SK-N-SH treated with all-trans-retinoic acid at 6 μM for 48 hours (cell line): ENCODE measurements around the gene TMEM183A.

ENCODE experiments used
- ATAC-seq: fragments of 200-7000 bp; cut with Tn5 transposase; 3 replicates; pipeline ENCODE4 v1.9.1; 2020; ENCODE audit warnings: mild to moderate bottlenecking, moderate library complexity
- ARNTL ChIP-seq: fragments of 450-650 bp; formaldehyde crosslinking; IDR thresholded peaks from 2 replicates; pipeline ENCODE4 v1.5.0; 2020; ENCODE audit warnings: low read depth, mild to moderate bottlenecking, moderate library complexity, borderline replicate concordance
- BACH2 ChIP-seq: fragments of 250-450 bp; sonication (Bioruptor Pico); IDR thresholded peaks from 2 replicates; pipeline ENCODE4 v1.9.0; 2021; ENCODE audit warnings: mild to moderate bottlenecking, borderline replicate concordance
- CSDC2 ChIP-seq: fragments of 250-450 bp; sonication (Bioruptor Pico); IDR thresholded peaks from 2 replicates; pipeline ENCODE4 v1.5.0; 2020; ENCODE audit warnings: mild to moderate bottlenecking, moderate library complexity
- GLIS3 ChIP-seq: fragments of 250-450 bp; sonication (Bioruptor Pico); IDR thresholded peaks from 2 replicates; pipeline ENCODE4 v1.5.0; 2020; ENCODE audit warnings: mild to moderate bottlenecking, moderate library complexity
- ISL1 ChIP-seq: fragments of 250-450 bp; sonication (Bioruptor Pico); IDR thresholded peaks from 2 replicates; pipeline ENCODE4 v2.1.2; 2022; ENCODE audit warnings: mild to moderate bottlenecking, moderate library complexity
- OSR1 ChIP-seq: fragments of 250-450 bp; sonication (Bioruptor Pico); IDR thresholded peaks from 2 replicates; pipeline ENCODE4 v1.8.0; 2022; ENCODE audit warnings: moderate library complexity, mild to moderate bottlenecking, inconsistent platforms
- PATZ1 ChIP-seq: fragments of 250-450 bp; sonication (Bioruptor Pico); IDR thresholded peaks from 2 replicates; pipeline ENCODE4 v1.8.0; 2020; ENCODE audit warnings: mild to moderate bottlenecking, moderate library complexity, borderline replicate concordance
- PPARA ChIP-seq: fragments of 250-450 bp; sonication (Bioruptor Pico); IDR thresholded peaks from 2 replicates; pipeline ENCODE4 v1.5.0; 2020; ENCODE audit warnings: mild to moderate bottlenecking, borderline replicate concordance
- RARB ChIP-seq: fragments of 250-450 bp; sonication (Bioruptor Pico); IDR thresholded peaks from 2 replicates; pipeline ENCODE4 v1.8.0; 2021; ENCODE audit warnings: mild to moderate bottlenecking, moderate library complexity
- SNAI2 ChIP-seq: fragments of 250-450 bp; sonication (Bioruptor Pico); IDR thresholded peaks from 2 replicates; pipeline ENCODE4 v1.5.0; 2020; ENCODE audit warnings: mild to moderate bottlenecking, moderate library complexity
- TCF4 ChIP-seq: fragments of 250-450 bp; sonication (Bioruptor Pico); IDR thresholded peaks from 2 replicates; pipeline ENCODE4 v1.8.0; 2021; ENCODE audit warnings: mild to moderate bottlenecking, moderate library complexity, borderline replicate concordance
- TOX ChIP-seq: fragments of 250-450 bp; sonication (Bioruptor Pico); IDR thresholded peaks from 2 replicates; pipeline ENCODE4 v1.8.0; 2021; ENCODE audit warnings: mild to moderate bottlenecking, moderate library complexity, borderline replicate concordance
- TSHZ2 ChIP-seq: fragments of 250-450 bp; sonication (Bioruptor Pico); IDR thresholded peaks from 2 replicates; pipeline ENCODE4 v1.5.0; 2020; ENCODE audit warnings: mild to moderate bottlenecking, moderate library complexity
- ZC3H10 ChIP-seq: fragments of 250-450 bp; sonication (Bioruptor Pico); IDR thresholded peaks from 2 replicates; pipeline ENCODE4 v1.5.1; 2021; ENCODE audit warnings: mild to moderate bottlenecking, moderate library complexity
- ZFP30 ChIP-seq: fragments of 450-650 bp; formaldehyde crosslinking; IDR thresholded peaks from 2 replicates; pipeline ENCODE4 v1.5.0; 2022; ENCODE audit warnings: mild to moderate bottlenecking, moderate library complexity
- ZNF565 ChIP-seq: fragments of 450-650 bp; formaldehyde crosslinking; conservative IDR thresholded peaks from 2 replicates; pipeline ENCODE4 v1.5.0; 2020; ENCODE audit warnings: low read depth, mild to moderate bottlenecking, moderate library complexity
- ZNF70 ChIP-seq: fragments of 450-650 bp; formaldehyde crosslinking; IDR thresholded peaks from 2 replicates; pipeline ENCODE4 v1.5.0; 2020; ENCODE audit warnings: mild to moderate bottlenecking, moderate library complexity
- ZNF8 ChIP-seq: fragments of 450-650 bp; formaldehyde crosslinking; IDR thresholded peaks from 2 replicates; pipeline ENCODE4 v1.5.0; 2020; ENCODE audit warnings: mild to moderate bottlenecking, moderate library complexity
- TF ChIP-seq, protein P1 (sequence below): fragments of 250-450 bp; sonication (Bioruptor Pico); IDR thresholded peaks from 2 replicates; pipeline ENCODE4 v1.8.0; 2021; ENCODE audit warnings: low read depth, mild to moderate bottlenecking, moderate library complexity, borderline replicate concordance
- TF ChIP-seq, protein P2 (sequence below): fragments of 250-450 bp; sonication (Bioruptor Pico); IDR thresholded peaks from 2 replicates; pipeline ENCODE4 v1.5.1; 2021; ENCODE audit warnings: mild to moderate bottlenecking, moderate library complexity

Gene TMEM183A

DNA sequence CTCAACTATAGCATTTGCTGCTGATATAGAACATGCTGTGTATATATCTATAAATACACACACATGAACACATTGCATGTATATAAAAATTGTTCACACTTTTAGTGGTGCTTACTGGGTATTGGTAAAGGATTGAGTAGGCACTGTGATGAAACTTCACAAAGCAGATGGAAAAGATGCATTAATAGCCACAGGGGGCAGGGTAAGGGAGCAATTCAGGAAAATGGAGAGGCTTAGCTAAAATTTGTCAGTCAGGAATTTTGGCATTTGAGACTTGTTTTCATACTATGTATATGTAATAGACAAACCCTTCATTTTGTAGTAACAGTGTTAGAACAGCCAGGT, 18.5 kb downstream of the TMEM183A start:
- ATAC-seq, result no peak
- TF ChIP-seq TSHZ2 (no peak), PATZ1 (CRISPR knock-in tag) (no peak), ZFP30 (CRISPR knock-in tag) (no peak), ISL1 (CRISPR knock-in tag) (no peak), OSR1 (CRISPR knock-in tag) (no peak), TOX (CRISPR knock-in tag) (no peak), TCF4 (CRISPR knock-in tag) (no peak), SNAI2 (no peak), ARNTL (no peak), GLIS3 (CRISPR knock-in tag) (no peak)
- TF ChIP-seq, protein P1, sequence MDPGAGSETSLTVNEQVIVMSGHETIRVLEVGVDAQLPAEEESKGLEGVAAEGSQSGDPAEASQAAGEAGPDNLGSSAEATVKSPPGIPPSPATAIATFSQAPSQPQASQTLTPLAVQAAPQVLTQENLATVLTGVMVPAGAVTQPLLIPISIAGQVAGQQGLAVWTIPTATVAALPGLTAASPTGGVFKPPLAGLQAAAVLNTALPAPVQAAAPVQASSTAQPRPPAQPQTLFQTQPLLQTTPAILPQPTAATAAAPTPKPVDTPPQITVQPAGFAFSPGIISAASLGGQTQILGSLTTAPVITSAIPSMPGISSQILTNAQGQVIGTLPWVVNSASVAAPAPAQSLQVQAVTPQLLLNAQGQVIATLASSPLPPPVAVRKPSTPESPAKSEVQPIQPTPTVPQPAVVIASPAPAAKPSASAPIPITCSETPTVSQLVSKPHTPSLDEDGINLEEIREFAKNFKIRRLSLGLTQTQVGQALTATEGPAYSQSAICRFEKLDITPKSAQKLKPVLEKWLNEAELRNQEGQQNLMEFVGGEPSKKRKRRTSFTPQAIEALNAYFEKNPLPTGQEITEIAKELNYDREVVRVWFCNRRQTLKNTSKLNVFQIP (CRISPR knock-in tag), result no peak

- peak; percentile 91 for ATAC-seq
- TF ChIP-seq ZC3H10 (peak; percentile 16), CSDC2 (peak; percentile 72; the same call in 1 of the 2 replicates), PPARA (no peak), PATZ1 (CRISPR knock-in tag) (no peak), ZNF565 (no peak; the same call in 1 of the 2 replicates), ARNTL (peak; percentile 78; the same call in 1 of the 2 replicates), GLIS3 (CRISPR knock-in tag) (0 out of 2 replicates have a peak, but pooled peaks have one; percentile 47), ZNF8 (CRISPR knock-in tag) (no peak), ZFP30 (CRISPR knock-in tag) (no peak), TOX (CRISPR knock-in tag) (peak; percentile 62; the same call in 1 of the 2 replicates)
- TF ChIP-seq, protein P2, sequence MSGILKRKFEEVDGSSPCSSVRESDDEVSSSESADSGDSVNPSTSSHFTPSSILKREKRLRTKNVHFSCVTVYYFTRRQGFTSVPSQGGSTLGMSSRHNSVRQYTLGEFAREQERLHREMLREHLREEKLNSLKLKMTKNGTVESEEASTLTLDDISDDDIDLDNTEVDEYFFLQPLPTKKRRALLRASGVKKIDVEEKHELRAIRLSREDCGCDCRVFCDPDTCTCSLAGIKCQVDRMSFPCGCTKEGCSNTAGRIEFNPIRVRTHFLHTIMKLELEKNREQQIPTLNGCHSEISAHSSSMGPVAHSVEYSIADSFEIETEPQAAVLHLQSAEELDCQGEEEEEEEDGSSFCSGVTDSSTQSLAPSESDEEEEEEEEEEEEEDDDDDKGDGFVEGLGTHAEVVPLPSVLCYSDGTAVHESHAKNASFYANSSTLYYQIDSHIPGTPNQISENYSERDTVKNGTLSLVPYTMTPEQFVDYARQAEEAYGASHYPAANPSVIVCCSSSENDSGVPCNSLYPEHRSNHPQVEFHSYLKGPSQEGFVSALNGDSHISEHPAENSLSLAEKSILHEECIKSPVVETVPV (CRISPR knock-in tag), result peak; percentile 23; the same call in 1 of the 2 replicates
These were observed 19.0 kb downstream of the TMEM183A start, which contains the start of gene PPFIA4 for GRCh38 chr1:203026031-203026665. Gene PPFIA4 (plus strand): TSS chr1:203026491. CDS start chr1:203039009, 12,518 bp downstream.

- TF ChIP-seq ZNF70 (CRISPR knock-in tag), result no peak
- TF ChIP-seq BACH2, result no peak
- TF ChIP-seq, protein P1 (CRISPR knock-in tag), result no peak
- TF ChIP-seq RARB (CRISPR knock-in tag), result no peak
- TF ChIP-seq ZNF565, result no peak
- ATAC-seq, result peak; percentile 48
These were observed 19.8 kb downstream of the TMEM183A start for GRCh38 chr1:203026666-203027663.
